ENCODE results near the gene DNAH6.

- TF ChIP-seq, protein P1, sequence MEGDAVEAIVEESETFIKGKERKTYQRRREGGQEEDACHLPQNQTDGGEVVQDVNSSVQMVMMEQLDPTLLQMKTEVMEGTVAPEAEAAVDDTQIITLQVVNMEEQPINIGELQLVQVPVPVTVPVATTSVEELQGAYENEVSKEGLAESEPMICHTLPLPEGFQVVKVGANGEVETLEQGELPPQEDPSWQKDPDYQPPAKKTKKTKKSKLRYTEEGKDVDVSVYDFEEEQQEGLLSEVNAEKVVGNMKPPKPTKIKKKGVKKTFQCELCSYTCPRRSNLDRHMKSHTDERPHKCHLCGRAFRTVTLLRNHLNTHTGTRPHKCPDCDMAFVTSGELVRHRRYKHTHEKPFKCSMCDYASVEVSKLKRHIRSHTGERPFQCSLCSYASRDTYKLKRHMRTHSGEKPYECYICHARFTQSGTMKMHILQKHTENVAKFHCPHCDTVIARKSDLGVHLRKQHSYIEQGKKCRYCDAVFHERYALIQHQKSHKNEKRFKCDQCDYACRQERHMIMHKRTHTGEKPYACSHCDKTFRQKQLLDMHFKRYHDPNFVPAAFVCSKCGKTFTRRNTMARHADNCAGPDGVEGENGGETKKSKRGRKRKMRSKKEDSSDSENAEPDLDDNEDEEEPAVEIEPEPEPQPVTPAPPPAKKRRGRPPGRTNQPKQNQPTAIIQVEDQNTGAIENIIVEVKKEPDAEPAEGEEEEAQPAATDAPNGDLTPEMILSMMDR (IDR thresholded peaks at IDR 0.05; ENCODE audit: low read length) = no peak
- TF ChIP-seq EZH2 (IDR thresholded peaks at IDR 0.05; ENCODE audit: borderline replicate concordance, low read length) = no peak
Measured at GRCh38 chr2:84532291-84532690, 16.0 kb downstream of the DNAH6 start.
